Muscle of back (tissue), 11 donors: ENCODE data around the gene MAP3K19. TPM values are rescaled to one million over a fixed set of nuclear protein-coding genes. Genes with fewer than 3 reads are reported as not detected.
A peak's percentile ranks its signal among the peaks of the same experiment; 100 is the strongest.

ENCODE experiments used
- DNase-seq, 3 donors: peaks; one replicate each; pipeline versions ENCODE4 v3.0.0 to v3.0.0-alpha.2; 2013
- polyA plus RNA-seq, 10 donors: library from polyadenylated mRNA; unstranded; fragments of 120-200 nt; gene quantifications; one replicate each; pipeline ENCODE4 v1.2.1, GENCODE V29; 2013; ENCODE audit not compliant: insufficient read length in 10 of 10

Gene MAP3K19
- polyA plus RNA-seq, 10 donors = 0.08 to 0.13 (median 0.10) TPM; not detected in 6

DNA sequence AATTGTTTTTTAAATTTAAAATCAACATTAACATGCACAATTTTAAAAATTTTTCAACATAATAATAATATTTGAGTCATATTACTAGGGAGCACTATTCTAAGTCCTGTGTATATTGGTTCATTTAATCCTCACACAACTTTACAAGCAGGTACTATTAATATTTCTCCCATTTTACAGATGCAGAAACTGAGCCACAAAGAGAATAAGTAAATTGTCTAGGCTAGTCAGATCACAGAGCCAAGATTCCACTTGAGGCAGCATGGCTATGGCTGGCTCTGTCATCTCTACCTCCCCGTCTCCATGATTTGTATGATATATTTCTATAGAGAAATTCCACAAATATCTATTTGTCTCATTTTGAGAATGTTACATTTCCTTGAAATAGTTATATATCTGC, 113.5 kb downstream of the MAP3K19 start:
- DNase-seq = no peak

DNA sequence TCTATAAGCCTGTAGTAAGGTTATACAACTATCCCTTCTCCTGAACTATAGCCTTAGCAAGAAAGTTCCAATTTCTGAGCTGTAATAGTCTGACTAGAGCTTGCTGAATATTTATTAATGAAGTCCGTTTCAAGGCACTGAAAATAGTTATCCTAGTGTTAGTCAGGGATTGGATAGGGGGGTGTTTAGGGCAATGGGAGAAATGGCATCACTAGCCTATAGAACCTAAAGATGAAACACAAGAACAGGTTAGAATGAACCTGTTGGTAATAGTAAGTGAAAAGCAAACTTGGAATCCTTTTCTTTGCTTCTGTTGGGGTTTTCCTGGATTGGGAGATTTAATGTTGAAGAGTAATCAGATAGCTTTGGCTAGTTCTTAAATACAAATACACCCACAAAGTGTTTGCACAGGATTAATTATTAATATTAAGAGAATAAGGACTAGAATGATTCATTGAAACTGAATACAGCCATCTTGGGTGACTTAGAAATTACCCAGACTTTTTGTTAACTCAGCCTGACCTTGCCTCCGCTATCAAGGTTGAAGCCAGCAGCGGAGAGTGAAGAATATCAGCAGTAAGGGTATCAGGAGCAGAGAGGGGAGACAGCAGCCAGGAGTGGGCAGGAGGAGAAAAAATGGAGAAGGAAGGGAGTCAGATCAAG, 114.3 kb downstream of the MAP3K19 start:
- no peak for DNase-seq

DNA sequence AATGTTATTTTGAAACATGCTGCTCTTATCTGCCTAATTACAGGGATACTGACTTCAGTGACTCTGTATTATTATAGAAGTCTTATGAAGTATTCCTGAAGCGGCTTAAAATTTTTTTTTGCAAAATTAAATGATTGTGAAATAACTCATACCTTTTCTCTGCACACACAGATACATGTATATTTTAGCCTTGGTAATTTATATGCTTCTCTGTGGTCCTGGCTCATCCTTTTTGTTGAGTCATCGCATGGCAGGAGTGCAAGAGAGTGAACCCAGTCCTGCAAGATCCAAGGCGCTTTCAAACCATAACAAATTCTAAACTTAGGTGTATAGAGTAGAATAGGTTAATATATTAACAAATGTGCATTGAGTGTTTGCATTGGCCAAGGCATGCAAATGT, 120.1 kb downstream of the MAP3K19 start:
- no peak for DNase-seq

DNA sequence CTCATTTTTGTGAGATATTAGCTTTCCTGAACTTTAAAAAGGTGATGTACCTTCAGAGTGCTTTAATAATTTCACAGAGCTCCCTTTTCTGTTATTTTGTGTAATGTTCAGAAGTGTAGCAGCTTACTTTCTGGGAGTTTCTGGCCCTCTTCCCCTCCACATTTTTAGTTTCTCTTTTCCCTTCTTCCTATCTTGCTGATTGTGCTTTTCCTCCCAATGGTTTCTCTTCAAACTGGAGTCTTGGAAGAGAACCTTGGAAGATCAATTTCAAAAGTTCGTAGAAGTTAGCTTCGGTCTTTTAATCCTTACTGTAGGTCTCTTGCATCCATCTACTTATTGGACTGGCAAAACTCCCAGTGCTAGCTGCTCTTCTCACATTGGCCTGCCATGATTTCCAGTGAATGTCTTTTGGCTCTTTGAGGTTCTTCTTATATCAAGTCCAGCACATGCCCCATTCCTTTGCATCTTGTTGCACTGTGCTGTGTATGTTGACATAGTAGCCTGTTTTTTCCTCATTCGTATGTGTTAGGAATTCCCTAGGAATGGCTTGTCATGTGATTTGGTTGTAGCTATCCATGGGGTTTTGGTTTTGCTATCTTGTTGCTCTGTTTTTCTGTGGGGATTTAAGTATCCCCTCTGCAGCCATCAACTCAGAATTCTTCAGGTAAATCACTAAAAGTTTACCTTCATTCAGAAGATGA, 120.9 kb downstream of the MAP3K19 start:
- peak in 1 of 3 donors; percentile 4 for DNase-seq

DNA sequence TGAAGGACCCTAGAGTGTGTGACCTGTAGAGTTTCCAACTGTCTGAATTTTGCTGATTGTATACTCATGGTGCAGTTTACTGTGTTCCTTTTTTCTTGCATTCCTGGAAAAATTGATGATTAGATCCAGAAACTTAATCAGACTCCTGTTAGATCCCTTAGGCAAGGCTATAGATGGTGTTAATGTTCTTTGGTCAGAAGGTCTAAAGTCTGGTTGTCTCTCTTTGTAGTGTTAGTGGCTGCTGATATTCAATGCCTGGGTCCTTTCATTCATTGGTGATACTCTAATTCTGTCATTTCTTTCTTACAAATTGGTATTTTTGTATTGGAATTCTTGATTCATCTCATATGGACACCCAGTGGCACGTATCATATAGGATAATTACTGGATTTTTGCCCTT, 122.3 kb downstream of the MAP3K19 start:
- no peak for DNase-seq

DNA sequence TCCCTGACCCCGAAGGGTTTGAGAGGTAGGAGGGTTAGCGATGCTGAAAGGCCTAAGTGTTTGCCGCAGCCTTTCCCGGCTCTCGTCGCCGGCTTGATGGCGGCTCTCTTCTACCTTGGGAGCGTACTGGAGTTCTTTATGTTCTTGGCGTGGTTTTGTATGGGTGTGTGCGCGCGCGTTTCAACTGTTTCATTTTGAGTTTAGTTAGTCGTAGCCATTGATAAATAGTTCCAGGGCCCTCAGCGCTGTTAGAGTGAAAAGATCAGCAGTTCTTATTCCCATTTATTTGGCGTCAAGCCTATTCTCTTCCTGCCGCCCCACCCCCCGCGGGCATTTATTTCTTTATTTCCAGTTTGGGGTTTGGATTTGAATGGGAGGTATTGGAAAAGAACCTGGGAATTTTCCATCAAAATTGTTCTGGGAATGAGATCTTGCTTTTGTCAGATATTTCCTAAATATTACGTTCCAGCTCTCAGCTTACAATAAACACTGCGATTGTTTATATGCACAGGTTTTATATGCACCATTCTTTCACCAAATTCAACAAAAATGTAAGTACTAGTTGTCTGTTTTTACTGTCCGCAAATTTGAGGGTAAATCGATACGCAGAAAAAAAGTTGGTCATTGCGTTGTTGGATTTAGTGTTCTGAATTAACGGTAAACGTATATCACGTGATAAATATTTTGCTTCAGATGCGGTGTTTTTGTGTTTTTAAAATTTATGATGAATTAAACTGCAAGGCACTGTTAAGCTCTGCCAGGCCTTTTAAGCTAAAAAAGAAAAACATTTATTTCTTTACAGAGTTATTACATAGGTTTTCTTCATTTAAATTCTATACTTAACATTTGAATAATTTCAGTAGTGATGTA, 127.7 kb downstream of the MAP3K19 start:
- DNase-seq = peak in 1 of 3 donors; percentile 31

DNA sequence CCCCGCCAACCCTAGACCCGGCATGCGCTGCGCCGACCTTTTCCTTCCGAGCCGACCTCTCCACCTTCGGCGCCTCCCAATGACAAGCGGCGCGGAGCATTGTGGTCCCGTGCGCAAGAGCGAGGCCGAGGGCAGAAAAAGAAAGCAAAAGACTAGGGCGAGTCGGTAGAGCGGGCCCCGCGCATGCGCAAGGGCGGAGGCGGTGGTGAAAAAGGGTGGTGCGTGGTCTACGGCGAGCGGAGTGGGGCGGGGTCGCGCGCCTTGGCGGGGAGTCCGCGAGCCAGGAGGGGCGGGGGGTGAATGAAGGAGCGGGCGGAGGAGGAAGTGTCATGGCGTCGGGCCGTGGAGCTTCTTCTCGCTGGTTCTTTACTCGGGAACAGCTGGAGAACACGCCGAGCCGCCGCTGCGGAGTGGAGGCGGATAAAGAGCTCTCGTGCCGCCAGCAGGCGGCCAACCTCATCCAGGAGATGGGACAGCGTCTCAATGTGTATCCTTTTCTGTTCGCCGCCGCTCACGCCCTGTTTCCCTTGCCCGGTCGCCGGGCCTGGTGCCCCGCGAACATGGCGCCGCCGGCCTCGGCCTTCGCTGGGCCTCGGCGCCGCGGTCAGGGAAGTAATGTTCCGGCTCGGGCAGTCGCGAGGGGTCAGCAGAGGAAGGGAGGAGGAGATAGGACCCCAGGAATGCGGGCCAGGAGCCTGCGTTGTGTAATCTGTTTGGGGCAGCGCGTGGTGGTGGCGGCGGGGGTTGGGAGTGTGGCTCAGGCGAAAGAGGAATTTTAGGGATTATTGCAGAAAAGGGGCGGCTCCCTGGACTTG, 128.5 kb downstream of the MAP3K19 start, which contains the start of gene CCNT2:
TSS of gene CCNT2 (plus strand) at position 297 of the 815 bp plus-strand sequence. CDS start at position 330, 33 bp downstream.
- peak; percentile 99 to 100 (median 100) for DNase-seq

DNA sequence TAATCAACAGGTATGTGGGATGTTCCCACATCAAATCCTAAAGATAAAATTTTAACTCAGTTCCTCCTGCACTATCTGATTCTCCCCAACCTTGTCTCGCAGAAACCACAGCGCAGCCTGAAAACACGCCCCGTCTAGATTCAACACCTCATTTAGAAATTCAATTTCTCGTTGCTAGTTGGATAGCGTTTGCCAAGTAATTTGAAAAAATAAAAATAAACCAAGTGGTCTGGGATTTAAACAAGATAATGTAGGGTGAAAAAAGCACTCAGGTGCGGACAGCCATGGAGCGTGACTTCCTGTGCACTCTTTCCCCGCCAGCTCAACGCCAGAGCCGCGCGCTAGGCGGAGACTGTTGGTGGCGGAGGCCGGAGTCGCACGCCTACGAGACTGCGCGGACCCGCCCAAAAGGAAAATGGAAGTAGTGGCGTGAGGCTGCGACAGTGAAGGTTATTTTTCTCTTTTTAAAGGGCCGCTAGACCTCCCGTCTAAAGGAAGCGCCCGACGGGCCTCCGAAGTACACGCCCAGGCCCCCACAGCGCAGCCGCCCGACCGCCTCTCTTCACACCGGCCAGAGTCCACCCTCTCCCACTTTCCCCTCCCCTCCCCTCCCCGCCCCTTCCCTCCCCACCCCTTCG, 129.2 kb downstream of the MAP3K19 start:
- peak in 2 of 3 donors; percentile 92 to 97 for DNase-seq

DNA sequence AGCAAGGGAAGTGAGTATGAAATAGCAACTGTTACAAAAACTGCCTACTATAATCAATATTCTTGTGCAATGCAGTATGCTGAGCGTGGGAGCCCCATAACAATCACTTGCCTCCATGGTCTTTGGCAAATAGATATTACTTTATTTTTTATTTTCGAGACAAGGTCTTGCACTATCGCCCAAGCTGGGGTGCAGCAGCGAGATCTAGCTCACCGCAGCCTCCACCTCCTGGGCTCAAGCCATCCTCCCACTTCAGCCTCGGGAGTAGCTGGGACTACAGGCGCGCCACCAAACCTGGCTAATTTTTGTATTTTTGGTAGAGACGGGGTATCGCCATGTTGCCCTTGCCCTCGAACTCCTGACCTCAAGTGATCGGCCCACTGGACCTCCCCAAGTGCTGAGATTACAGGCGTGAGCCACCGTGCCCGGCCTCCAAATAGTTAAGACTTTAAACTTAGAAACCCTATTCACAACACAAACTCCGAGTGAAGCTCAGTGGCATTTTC, 129.8 kb downstream of the MAP3K19 start:
- DNase-seq = peak in 2 of 3 donors; percentile 2 to 4

Other genes starting within 250 kb of the MAP3K19 start
- 1 to 10 TPM in 1 of 10 donors, under 1 TPM in 9; 0.09 to 1.4 (median 0.49) TPM for gene ACMSD, start 208.8 kb downstream of the MAP3K19 start, polyA plus RNA-seq
- gene CCNT2, start 128.6 kb downstream of the MAP3K19 start, polyA plus RNA-seq = 10 to 100 TPM; 23.4 to 54.3 (median 34.1) TPM
- gene RAB3GAP1, start 4.8 kb upstream of the MAP3K19 start, polyA plus RNA-seq = 10 to 100 TPM; 31.2 to 43.6 (median 34.7) TPM